Naive thymus-derived CD8-positive, alpha-beta T cell (primary cell): ENCODE measurements around the gene FBXW2. TPM values are rescaled to one million over a fixed set of nuclear protein-coding genes. Genes with fewer than 3 reads are reported as not detected.
A peak's percentile ranks its signal among the peaks of the same experiment; 100 is the strongest.
"Not testable (repeated sequence)": the region's sequence is repeated elsewhere in the genome, so short reads cannot be mapped to it uniquely, and the experiment has no call there.

ENCODE experiments used
- ATAC-seq, 2 donors: fragments of 150-1000 bp; cut with Tn5 transposase in 1 of 2; sonication (Bioruptor Pico), chemical (Tn5 transposase) in 1 of 2; 1 replicate in 1 of 2; 2 replicates in 1 of 2; pipeline ENCODE4 v1.10.0; 2021; ENCODE audit warnings: mild to moderate bottlenecking in 2 of 2, moderate library complexity in 2 of 2
- POLR2A ChIA-PET: fragments of 350-600 bp; sonication (Branson Sonifier 250); formaldehyde crosslinking; loops from one replicate; lab custom pipeline; 2021; ENCODE audit warnings: antibody characterized with exemption; lab: Charles Lee
- DNase-seq, 10 donors: peaks; one replicate each; pipeline versions ENCODE4 v3.0.0 to v3.0.0-alpha.2; 2020 to 2022
- H3K27ac Mint-ChIP-seq, 10 donors: one replicate each; pipeline ENCODE4 v1.8.0; 2020 to 2022; ENCODE audit warnings: mild to moderate bottlenecking in 10 of 10, mixed read lengths in 10 of 10, moderate library complexity in 4 of 10, inconsistent platforms in 1 of 10
- H3K27me3 Mint-ChIP-seq, 5 donors: one replicate each; pipeline ENCODE4 v1.8.0; 2021 to 2022; ENCODE audit warnings: mixed read lengths in 5 of 5
- H3K36me3 Mint-ChIP-seq, 3 donors: one replicate each; pipeline ENCODE4 v1.8.0; 2020 to 2022; ENCODE audit warnings: mixed read lengths in 3 of 3, mild to moderate bottlenecking in 2 of 3, inconsistent platforms in 1 of 3
- H3K4me1 Mint-ChIP-seq, 4 donors: one replicate each; pipeline ENCODE4 v1.8.0; 2021 to 2022; ENCODE audit warnings: mixed read lengths in 4 of 4
- H3K4me3 Mint-ChIP-seq, 10 donors: one replicate each; pipeline ENCODE4 v1.8.0; 2020 to 2022; ENCODE audit warnings: mild to moderate bottlenecking in 10 of 10, mixed read lengths in 10 of 10, moderate library complexity in 6 of 10, inconsistent platforms in 1 of 10
- H3K9me3 Mint-ChIP-seq, 9 donors: one replicate each; pipeline ENCODE4 v1.8.0; 2020 to 2022; ENCODE audit warnings: mixed read lengths in 9 of 9, mild to moderate bottlenecking in 3 of 9, inconsistent platforms in 1 of 9, moderate library complexity in 1 of 9
- polyA plus RNA-seq, 3 donors: library from polyadenylated mRNA; unstranded; fragments of 300-500 nt; fragmentation: Illumina TruSeq; gene quantifications; one replicate each; pipeline ENCODE4 v1.2.3, GENCODE V29; 2021
- total RNA-seq, 8 experiments: library from RNA in 2 of 8; stranded (reverse) in 2 of 8; gene quantifications; one replicate each; pipeline ENCODE4 v1.2.3 and lab custom pipeline; 2021 to 2026

FBXW2 gene
- total and polyA plus RNA-seq, 5 experiments from 2014 or later = 29.6 to 81.8 (median 37.1) TPM

GRCh38 chr9:120759755-120760400 is 33.3 kb downstream of the FBXW2 start:
- POLR2A ChIA-PET = interaction anchor here (0.6 kb wide), 1 partner anchor 34 kb away, joined by 4 read pairs; no protein-coding TSS in a partner anchor
- DNase-seq (no peak), ATAC-seq (no peak)
- Mint-ChIP-seq H3K4me3 (no peak overlapping the region), H3K27ac (peak overlapping the region in 2 of 10 donors; percentile 5 to 50), H3K4me1 (peaks cover 0 to 18% (median 4%) of the 10 kb centered on the region in 4 donors), H3K27me3 (no peaks in the 10 kb centered on the region), H3K9me3 (no peaks in the 10 kb centered on the region), H3K36me3 (peaks cover 0 to 60% (median 4%) of the 10 kb centered on the region in 3 donors)

GRCh38 chr9:120758544-120758943 is 34.7 kb downstream of the FBXW2 start:
- no peak for DNase-seq
- ATAC-seq = no peak
- POLR2A ChIA-PET = no interaction called here
- Mint-ChIP-seq H3K36me3 (peaks cover 0 to 46% (median 2%) of the 10 kb centered on the region in 3 donors), H3K4me1 (peaks cover 0 to 18% (median 4%) of the 10 kb centered on the region in 4 donors), H3K9me3 (no peaks in the 10 kb centered on the region), H3K4me3 (no peak overlapping the region), H3K27me3 (no peaks in the 10 kb centered on the region), H3K27ac (peak overlapping the region in 8 of 10 donors; percentile 12 to 77 (median 55))

- H3K4me1 Mint-ChIP-seq = peaks cover 0 to 18% (median 4%) of the 10 kb centered on the region in 4 donors
- POLR2A ChIA-PET = interaction anchor here (0.6 kb wide), 1 partner anchor 18 kb away, joined by 4 read pairs; no protein-coding TSS in a partner anchor
- H3K27ac Mint-ChIP-seq = peak overlapping the region in 7 of 10 donors; percentile 12 to 81 (median 53)
- H3K4me3 Mint-ChIP-seq = peak overlapping the region in 1 of 10 donors; percentile 2
- peaks cover 0 to 38% (median 0%) of the 10 kb centered on the region in 3 donors for H3K36me3 Mint-ChIP-seq
- no peaks in the 10 kb centered on the region for H3K27me3 Mint-ChIP-seq
- DNase-seq (no peak), ATAC-seq (no peak)
- H3K9me3 Mint-ChIP-seq = no peaks in the 10 kb centered on the region
Measured at GRCh38 chr9:120757026-120757913, 35.9 kb downstream of the FBXW2 start.

GRCh38 chr9:120756531-120756930 is 36.7 kb downstream of the FBXW2 start:
- peak overlapping the region in 4 of 10 donors; percentile 15 to 63 (median 54) for H3K27ac Mint-ChIP-seq
- POLR2A ChIA-PET = interaction anchor here (0.9 to 1.4 kb wide), 2 partner anchors 37 to 304 kb away, joined by 3 to 4 read pairs; partner anchors contain the start of gene FBXW2
- ATAC-seq = no peak

GRCh38 chr9:120755810-120756434 is 37.3 kb downstream of the FBXW2 start:
- Mint-ChIP-seq H3K27ac (peak overlapping the region in 6 of 10 donors; percentile 5 to 63 (median 49)), H3K27me3 (no peaks in the 10 kb centered on the region), H3K36me3 (peaks cover 0 to 27% (median 0%) of the 10 kb centered on the region in 3 donors), H3K4me3 (no peak overlapping the region), H3K9me3 (no peaks in the 10 kb centered on the region), H3K4me1 (peaks cover 0 to 18% (median 4%) of the 10 kb centered on the region in 4 donors)
- ATAC-seq (peak; percentile 70 to 75), DNase-seq (peak; percentile 40 to 85 (median 70))
- POLR2A ChIA-PET = interaction anchor here (0.9 to 1.4 kb wide), 2 partner anchors 37 to 304 kb away, joined by 3 to 4 read pairs; partner anchors contain the start of gene FBXW2

More at GRCh38 chr9:120756531-120756930, 36.7 kb downstream of the FBXW2 start:
- H3K27me3 Mint-ChIP-seq = no peaks in the 10 kb centered on the region
- peaks cover 0 to 33% (median 0%) of the 10 kb centered on the region in 3 donors for H3K36me3 Mint-ChIP-seq
- H3K9me3 Mint-ChIP-seq = no peaks in the 10 kb centered on the region
- H3K4me1 Mint-ChIP-seq = peaks cover 0 to 18% (median 4%) of the 10 kb centered on the region in 4 donors
- DNase-seq = no peak
- H3K4me3 Mint-ChIP-seq = no peak overlapping the region

- H3K4me3 Mint-ChIP-seq = no peak overlapping the region
- DNase-seq (no peak), ATAC-seq (no peak)
- H3K36me3 Mint-ChIP-seq = peaks cover 0 to 19% (median 0%) of the 10 kb centered on the region in 3 donors
- H3K27ac Mint-ChIP-seq = no peak overlapping the region
- POLR2A ChIA-PET = no interaction called here
- no peaks in the 10 kb centered on the region for H3K9me3 Mint-ChIP-seq
- H3K4me1 Mint-ChIP-seq = peaks cover 0 to 18% (median 4%) of the 10 kb centered on the region in 4 donors
- no peaks in the 10 kb centered on the region for H3K27me3 Mint-ChIP-seq
Measured at GRCh38 chr9:120755044-120755443, 38.2 kb downstream of the FBXW2 start.

- no peak for DNase-seq
- H3K36me3 Mint-ChIP-seq = peaks cover 0 to 4% (median 2%) of the 10 kb centered on the region in 3 donors
- no peak for ATAC-seq
- no peaks in the 10 kb centered on the region for H3K9me3 Mint-ChIP-seq
- POLR2A ChIA-PET = no interaction called here
- no peak overlapping the region for H3K4me3 Mint-ChIP-seq
- H3K4me1 Mint-ChIP-seq = peaks cover 0 to 7% (median 4%) of the 10 kb centered on the region in 4 donors
- H3K27me3 Mint-ChIP-seq = no peaks in the 10 kb centered on the region
- H3K27ac Mint-ChIP-seq = no peak overlapping the region
Measured at GRCh38 chr9:120750421-120750820, 42.8 kb downstream of the FBXW2 start.

GRCh38 chr9:120746366-120746765 is 46.9 kb downstream of the FBXW2 start:
- DNase-seq, H3K4me3 Mint-ChIP-seq, POLR2A ChIA-PET, H3K4me1 Mint-ChIP-seq, H3K27ac Mint-ChIP-seq, ATAC-seq, H3K27me3 Mint-ChIP-seq, H3K36me3 Mint-ChIP-seq, H3K9me3 Mint-ChIP-seq: not testable (repeated sequence)

- POLR2A ChIA-PET = interaction anchor here (0.7 kb wide), 1 partner anchor 1264 kb away, joined by 4 read pairs; no protein-coding TSS in a partner anchor
- H3K27me3 Mint-ChIP-seq = no peaks in the 10 kb centered on the region
- no peak overlapping the region for H3K27ac Mint-ChIP-seq
- H3K36me3 Mint-ChIP-seq = peaks cover 0 to 2% (median 0%) of the 10 kb centered on the region in 3 donors
- DNase-seq (no peak), ATAC-seq (no peak)
- H3K4me1 Mint-ChIP-seq = peaks cover 2 to 7% (median 4%) of the 10 kb centered on the region in 4 donors
- no peaks in the 10 kb centered on the region for H3K9me3 Mint-ChIP-seq
- peak overlapping the region in 1 of 10 donors; percentile 33 for H3K4me3 Mint-ChIP-seq
Measured at GRCh38 chr9:120745278-120745677, 47.9 kb downstream of the FBXW2 start.

- DNase-seq (peak in 2 of 10 donors; percentile 24 to 29), ATAC-seq (peak; percentile 53 to 56)
- H3K27ac Mint-ChIP-seq = no peak overlapping the region
- peaks cover 2 to 7% (median 4%) of the 10 kb centered on the region in 4 donors for H3K4me1 Mint-ChIP-seq
- H3K27me3 Mint-ChIP-seq = no peaks in the 10 kb centered on the region
- POLR2A ChIA-PET = no interaction called here
- no peaks in the 10 kb centered on the region for H3K9me3 Mint-ChIP-seq
- no peak overlapping the region for H3K4me3 Mint-ChIP-seq
- peaks cover 0 to 2% (median 0%) of the 10 kb centered on the region in 3 donors for H3K36me3 Mint-ChIP-seq
Measured at GRCh38 chr9:120742951-120743416, 50.2 kb downstream of the FBXW2 start.

- DNase-seq (no peak), ATAC-seq (no peak)
- no peaks in the 10 kb centered on the region for H3K27me3 Mint-ChIP-seq
- POLR2A ChIA-PET = no interaction called here
- peaks cover 0 to 2% (median 0%) of the 10 kb centered on the region in 3 donors for H3K36me3 Mint-ChIP-seq
- no peak overlapping the region for H3K27ac Mint-ChIP-seq
- H3K4me3 Mint-ChIP-seq = no peak overlapping the region
- no peaks in the 10 kb centered on the region for H3K9me3 Mint-ChIP-seq
- H3K4me1 Mint-ChIP-seq = peaks cover 0 to 2% (median 0%) of the 10 kb centered on the region in 4 donors
Measured at GRCh38 chr9:120741701-120742100, 51.5 kb downstream of the FBXW2 start.

- ATAC-seq (no peak), DNase-seq (no peak)
- Mint-ChIP-seq H3K4me3 (no peak overlapping the region), H3K4me1 (peaks cover 0 to 2% (median 0%) of the 10 kb centered on the region in 4 donors), H3K27me3 (no peaks in the 10 kb centered on the region), H3K9me3 (no peaks in the 10 kb centered on the region), H3K36me3 (peaks cover 0 to 2% (median 0%) of the 10 kb centered on the region in 3 donors), H3K27ac (no peak overlapping the region)
- POLR2A ChIA-PET = no interaction called here
Measured at GRCh38 chr9:120741191-120741590, 52.0 kb downstream of the FBXW2 start.
